Muscle layer of duodenum (tissue), 2 donors: ENCODE measurements around the gene PIM2.

Experiments used
- H3K27ac ChIP-seq: one replicate; pipeline ENCODE4 v1.7.0; 2013; ENCODE audit warnings: mild to moderate bottlenecking, low read length
- H3K27me3 ChIP-seq: one replicate; pipeline ENCODE4 v1.7.0; 2013; ENCODE audit warnings: low read depth, mild to moderate bottlenecking, control low read depth, low read length
- H3K36me3 ChIP-seq, 2 donors: one replicate each; pipeline ENCODE4 v1.7.0; 2013; ENCODE audit warnings: low read length in 2 of 2, control low read depth in 1 of 2, mild to moderate bottlenecking in 1 of 2; ENCODE audit not compliant: insufficient read depth in 2 of 2, control insufficient read depth in 1 of 2
- H3K4me1 ChIP-seq, 2 donors: one replicate each; pipeline ENCODE4 v1.7.0; 2013; ENCODE audit warnings: low read length in 2 of 2, mild to moderate bottlenecking in 2 of 2, control low read depth in 1 of 2, moderate library complexity in 1 of 2; ENCODE audit not compliant: insufficient read depth in 2 of 2, control insufficient read depth in 1 of 2
- H3K4me3 ChIP-seq, 2 donors: one replicate each; pipeline ENCODE4 v1.7.0; 2013; ENCODE audit warnings: low read length in 2 of 2, low read depth in 1 of 2, mild to moderate bottlenecking in 1 of 2
- H3K9me3 ChIP-seq, 2 donors: one replicate each; pipeline ENCODE4 v1.7.0; 2013; ENCODE audit warnings: low read length in 2 of 2, control low read depth in 1 of 2, mild to moderate bottlenecking in 1 of 2; ENCODE audit not compliant: control insufficient read depth in 1 of 2
- donor health status: healthy.

The PIM2 gene

DNA sequence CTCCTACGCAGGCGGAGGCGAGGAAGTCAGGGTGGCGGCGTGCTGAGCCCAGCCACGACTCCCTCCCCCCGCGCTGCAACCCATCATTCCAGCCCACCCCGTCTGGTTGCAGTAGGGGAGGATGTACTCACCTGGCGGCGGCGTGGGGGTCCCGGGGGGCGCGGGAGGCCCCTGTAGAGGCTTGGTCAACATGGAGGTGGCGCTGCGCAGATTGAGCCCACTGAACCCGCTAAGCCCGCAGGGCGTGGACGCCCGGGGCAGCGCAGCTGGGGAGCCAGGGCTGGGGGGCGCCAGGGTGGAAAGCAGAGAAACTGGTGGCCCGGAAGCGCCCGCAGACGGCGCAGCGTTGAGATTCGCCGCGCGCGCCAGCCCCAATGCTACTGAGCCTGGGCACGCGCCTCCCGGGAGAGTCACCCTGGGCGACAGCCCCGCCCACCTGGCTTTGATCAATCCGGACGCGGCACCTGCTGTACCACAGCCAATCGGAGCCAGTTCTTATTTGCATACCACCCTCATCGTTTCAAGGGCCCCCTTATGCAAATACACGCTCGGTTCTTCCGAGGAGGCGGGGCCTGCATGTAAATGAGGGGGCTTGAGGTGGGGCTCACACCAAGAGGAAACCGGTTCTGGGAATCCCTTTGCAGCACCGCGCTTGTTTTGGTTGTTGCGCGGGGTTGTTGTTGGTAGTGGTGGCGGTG, at the start of gene PIM2:
Gene PIM2, minus strand, starts transcription at position 382 of the 698 bp plus-strand sequence. Its CDS starts 190 bp downstream, at position 192.
- H3K27me3 ChIP-seq = no peaks in the 10 kb centered on the region
- peaks cover 0 to 8% of the 10 kb centered on the region in 2 donors for H3K4me1 ChIP-seq
- H3K9me3 ChIP-seq = no peaks in the 10 kb centered on the region
- peak within 1 kb of the TSS; percentile 48 to 66 for H3K4me3 ChIP-seq
- H3K27ac ChIP-seq = peak within 1 kb of the TSS; percentile 45
- peaks cover 12 to 23% of the 10 kb centered on the region in 2 donors for H3K36me3 ChIP-seq

DNA sequence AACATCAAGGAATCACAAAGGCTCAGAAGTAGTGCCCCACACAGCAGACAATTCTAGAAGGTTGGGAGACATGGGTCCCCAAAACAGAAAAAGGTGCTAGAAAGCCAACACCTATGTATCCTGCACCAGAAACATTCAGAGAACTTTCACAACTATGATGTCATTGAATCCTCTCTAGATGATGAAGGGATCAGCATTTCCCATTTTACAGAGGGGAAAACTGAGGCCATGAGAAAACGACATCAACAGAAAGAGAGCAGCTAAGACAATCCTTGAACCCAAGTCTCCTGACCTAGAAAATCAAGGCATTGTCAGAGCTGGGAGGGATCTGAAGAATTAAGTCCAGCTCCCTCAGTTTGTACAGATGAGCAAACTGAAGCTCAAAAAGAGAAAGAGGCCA, 49.6 kb upstream of the PIM2 start:
- H3K27me3 ChIP-seq = no peaks in the 10 kb centered on the region
- no peak overlapping the region for H3K4me3 ChIP-seq
- H3K27ac ChIP-seq = no peak overlapping the region
- H3K36me3 ChIP-seq = no peaks in the 10 kb centered on the region
- H3K9me3 ChIP-seq = no peaks in the 10 kb centered on the region
- H3K4me1 ChIP-seq = peaks cover 0 to 5% of the 10 kb centered on the region in 2 donors

DNA sequence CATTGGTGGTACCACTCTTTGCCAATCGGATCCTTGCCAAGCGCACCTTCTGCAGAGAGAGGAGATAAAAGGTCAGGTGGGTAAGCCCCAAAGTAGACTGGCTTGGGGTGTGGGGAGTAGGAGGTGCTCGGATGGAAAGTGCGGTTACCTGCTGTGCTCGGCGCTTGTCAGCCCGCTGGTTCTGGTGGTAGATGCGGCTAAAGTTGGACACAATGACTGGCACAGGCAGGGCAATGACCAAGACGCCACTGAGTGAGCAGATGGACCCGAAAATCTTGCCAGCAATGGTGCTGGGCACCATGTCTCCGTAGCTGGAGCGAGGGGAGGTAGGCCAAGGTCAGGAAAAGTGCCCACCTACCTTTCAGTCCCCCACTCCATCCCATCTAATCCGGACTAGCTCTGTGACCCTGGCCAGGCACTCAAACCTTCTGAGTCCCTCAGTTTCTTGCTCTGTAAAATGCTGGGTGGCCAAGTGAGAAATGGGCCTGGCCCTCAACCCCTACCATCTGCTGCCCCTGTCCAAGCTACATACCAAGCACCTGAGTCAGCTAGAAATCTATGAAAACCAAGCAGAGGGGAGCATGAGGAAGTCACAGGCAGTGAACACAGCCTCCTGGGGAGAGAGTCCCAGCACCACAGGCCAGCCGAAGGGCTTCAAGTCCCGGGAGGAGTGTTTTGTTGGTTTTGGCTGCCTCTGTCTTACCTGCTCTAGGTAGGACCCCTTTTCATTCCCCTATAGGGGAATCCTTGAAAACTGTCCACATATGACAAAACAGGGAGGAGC, 48.2 kb upstream of the PIM2 start:
- Histone ChIP-seq H3K27me3 (no peaks in the 10 kb centered on the region), H3K9me3 (no peaks in the 10 kb centered on the region), H3K36me3 (no peaks in the 10 kb centered on the region), H3K4me3 (no peak overlapping the region), H3K27ac (no peak overlapping the region), H3K4me1 (peaks cover 0 to 5% of the 10 kb centered on the region in 2 donors)

DNA sequence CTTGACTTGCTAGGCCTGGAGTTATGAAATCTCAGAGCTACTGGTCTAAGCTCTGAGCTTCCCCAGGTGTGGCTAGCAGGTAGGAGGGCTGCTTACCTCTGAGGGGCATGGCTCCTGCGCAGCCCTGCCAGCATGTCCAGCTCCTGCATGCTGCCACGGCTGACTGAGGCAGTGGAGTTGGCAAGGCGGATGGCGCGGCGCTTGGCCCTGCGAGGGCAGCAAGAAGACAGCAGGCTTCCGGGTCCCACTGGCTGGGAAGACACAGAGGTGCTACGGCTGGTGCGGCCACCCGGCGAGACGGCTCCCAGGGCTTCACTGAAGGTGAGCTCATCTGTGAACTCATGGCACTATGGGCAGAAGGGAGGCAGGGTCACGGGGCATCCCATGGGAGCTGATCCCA, 47.1 kb upstream of the PIM2 start:
- no peak overlapping the region for H3K4me3 ChIP-seq
- H3K4me1 ChIP-seq = no peaks in the 10 kb centered on the region
- no peak overlapping the region for H3K27ac ChIP-seq
- H3K36me3 ChIP-seq = no peaks in the 10 kb centered on the region
- H3K9me3 ChIP-seq = no peaks in the 10 kb centered on the region
- H3K27me3 ChIP-seq = no peaks in the 10 kb centered on the region

DNA sequence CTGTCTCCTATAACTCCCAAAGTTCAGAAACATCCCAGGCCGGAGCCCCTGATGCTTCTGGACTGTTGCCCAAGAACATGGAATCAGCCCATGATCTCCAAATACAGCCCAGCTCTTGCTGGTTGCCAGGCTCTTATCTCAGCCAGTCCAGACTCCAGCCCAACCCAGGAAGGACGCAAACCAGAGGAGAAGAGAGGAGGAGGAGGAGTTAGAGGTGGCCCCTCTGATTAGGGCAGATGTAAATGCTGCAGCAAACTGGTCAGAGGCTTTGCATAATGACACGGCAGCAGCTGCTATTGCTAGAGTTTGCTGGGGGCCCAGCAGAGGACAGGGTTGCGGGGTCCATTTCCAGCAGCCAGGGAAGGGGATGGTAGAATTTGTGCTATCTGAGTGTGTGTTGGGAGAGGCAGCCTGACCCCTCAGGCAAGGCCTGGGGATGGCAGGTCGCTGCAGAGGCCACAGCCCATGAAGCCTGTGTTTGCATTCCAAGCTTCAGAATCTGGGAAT, 42.8 kb upstream of the PIM2 start:
- H3K9me3 ChIP-seq = no peaks in the 10 kb centered on the region
- H3K27me3 ChIP-seq = no peaks in the 10 kb centered on the region
- H3K36me3 ChIP-seq = peaks cover 0 to 4% of the 10 kb centered on the region in 2 donors
- H3K4me3 ChIP-seq = no peak overlapping the region
- no peak overlapping the region for H3K27ac ChIP-seq
- H3K4me1 ChIP-seq = peaks cover 0 to 4% of the 10 kb centered on the region in 2 donors

DNA sequence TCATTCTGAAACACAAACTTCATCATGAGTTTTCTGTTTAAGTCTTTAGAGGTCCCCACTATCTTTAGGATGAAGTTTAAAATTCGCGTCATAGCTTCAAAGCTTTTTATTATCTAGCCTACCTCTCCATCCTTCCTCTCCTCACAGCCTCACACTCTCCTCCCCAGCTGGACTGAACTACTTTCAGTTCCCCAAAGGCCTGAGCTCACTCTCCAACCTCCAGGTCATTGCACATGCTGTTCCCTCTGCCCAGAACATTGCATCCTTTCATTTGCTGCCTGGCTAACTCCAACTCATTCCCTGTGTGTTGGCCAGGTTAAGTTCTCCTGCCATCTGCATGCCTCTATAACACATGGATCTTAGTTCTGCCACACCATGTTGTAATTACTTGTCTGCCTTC, 41.5 kb upstream of the PIM2 start:
- H3K27me3 ChIP-seq = no peaks in the 10 kb centered on the region
- no peak overlapping the region for H3K27ac ChIP-seq
- H3K4me1 ChIP-seq = peaks cover 0 to 17% of the 10 kb centered on the region in 2 donors
- no peak overlapping the region for H3K4me3 ChIP-seq
- H3K9me3 ChIP-seq = no peaks in the 10 kb centered on the region
- peaks cover 4 to 6% of the 10 kb centered on the region in 2 donors for H3K36me3 ChIP-seq

DNA sequence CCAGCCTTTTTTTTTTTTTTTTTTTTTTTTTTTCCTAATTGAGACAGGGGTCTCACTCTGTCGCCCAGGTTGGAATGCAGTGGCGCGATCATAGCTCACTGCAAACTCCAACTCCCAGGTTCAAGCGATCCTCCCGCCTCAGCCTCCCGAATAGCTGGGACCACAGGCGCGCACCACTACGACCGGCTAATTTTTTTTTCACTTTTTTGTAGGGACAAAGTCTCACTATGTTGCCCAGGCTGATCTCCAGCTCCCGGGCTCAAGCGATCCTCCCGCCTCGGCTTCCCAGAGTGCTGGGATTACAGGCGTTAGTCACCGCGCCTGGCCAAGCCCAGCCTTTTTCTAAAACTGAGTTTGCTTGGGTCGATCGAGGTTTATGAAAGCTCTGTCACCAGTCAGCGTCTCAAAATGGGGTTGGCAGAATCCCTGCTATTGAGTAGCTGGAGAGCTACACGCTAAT, 39.8 kb upstream of the PIM2 start:
- Histone ChIP-seq H3K4me3 (peak overlapping the region; percentile 42 to 53), H3K4me1 (peaks cover 0 to 33% of the 10 kb centered on the region in 2 donors), H3K27me3 (no peaks in the 10 kb centered on the region), H3K9me3 (no peaks in the 10 kb centered on the region), H3K36me3 (peaks cover 4 to 9% of the 10 kb centered on the region in 2 donors), H3K27ac (peak overlapping the region; percentile 91)

DNA sequence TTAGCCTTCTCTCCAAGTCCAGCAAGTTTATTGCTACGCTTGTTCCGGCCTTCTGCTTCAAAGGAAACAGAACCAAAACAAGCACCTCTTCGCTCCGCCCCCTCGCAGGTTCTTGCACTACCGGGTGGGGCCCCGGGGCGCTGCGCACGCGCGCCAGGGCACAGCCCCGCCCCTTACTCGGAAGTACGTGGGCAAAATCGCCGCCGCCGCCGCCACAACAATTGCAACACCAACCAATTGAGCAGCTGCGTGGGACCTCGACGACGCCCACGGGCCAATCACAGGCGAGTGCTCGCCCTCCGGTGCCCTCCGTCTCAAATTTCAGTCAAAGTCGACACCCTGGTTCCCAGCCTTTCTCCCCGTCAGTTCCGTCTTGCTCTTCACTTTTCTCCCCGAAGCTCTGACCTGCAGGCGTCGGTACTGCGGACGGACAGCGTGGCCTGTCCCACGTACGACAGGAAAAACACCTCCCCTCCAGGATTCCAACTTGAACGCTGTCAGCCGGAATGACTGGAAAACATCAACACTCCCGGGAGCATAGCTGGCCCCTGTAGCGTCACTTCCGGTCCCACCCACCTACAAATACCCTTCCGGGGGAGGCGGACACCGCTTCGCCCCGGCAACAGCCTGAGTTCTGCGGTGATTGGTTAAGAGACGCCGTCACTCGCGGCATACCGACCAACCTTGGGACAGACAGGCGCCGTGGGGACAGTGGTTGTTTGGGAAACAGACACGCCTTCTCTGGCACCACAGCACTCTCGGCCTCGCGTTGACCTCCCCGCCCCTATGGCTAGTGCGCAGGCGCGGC, 39.2 kb upstream of the PIM2 start:
- Histone ChIP-seq H3K4me1 (peaks cover 0 to 40% of the 10 kb centered on the region in 2 donors), H3K4me3 (peak overlapping the region; percentile 53 to 60), H3K9me3 (no peaks in the 10 kb centered on the region), H3K27ac (peak overlapping the region; percentile 94), H3K27me3 (no peaks in the 10 kb centered on the region), H3K36me3 (peaks cover 4 to 9% of the 10 kb centered on the region in 2 donors)

DNA sequence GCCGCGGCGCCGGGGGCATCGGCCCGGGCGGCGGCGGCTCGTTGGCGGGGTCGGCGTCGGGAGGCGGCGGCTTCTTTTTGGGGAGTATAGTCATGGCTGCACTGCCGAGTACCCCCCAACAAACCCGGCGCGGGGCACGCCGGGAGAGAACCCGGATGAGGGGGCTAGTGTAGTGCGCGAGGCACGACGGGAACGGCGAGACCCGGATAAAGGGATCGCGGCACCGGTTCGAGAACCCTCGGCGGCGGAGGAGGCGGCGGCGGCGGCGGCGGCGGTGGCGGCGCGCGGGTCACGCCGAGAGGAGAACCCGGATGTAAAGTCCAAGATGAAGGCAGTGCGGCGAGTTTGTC, 38.6 kb upstream of the PIM2 start, which contains the start of gene OTUD5:
Gene OTUD5, minus strand, starts transcription at position 131 of the 350 bp plus-strand sequence. Its CDS starts 37 bp downstream, at position 94.
- Histone ChIP-seq H3K4me1 (peaks cover 0 to 45% of the 10 kb centered on the region in 2 donors), H3K27ac (peak within 1 kb of the TSS; percentile 94), H3K36me3 (peaks cover 4 to 9% of the 10 kb centered on the region in 2 donors), H3K4me3 (peak within 1 kb of the TSS; percentile 62 to 75), H3K27me3 (no peaks in the 10 kb centered on the region), H3K9me3 (no peaks in the 10 kb centered on the region)

DNA sequence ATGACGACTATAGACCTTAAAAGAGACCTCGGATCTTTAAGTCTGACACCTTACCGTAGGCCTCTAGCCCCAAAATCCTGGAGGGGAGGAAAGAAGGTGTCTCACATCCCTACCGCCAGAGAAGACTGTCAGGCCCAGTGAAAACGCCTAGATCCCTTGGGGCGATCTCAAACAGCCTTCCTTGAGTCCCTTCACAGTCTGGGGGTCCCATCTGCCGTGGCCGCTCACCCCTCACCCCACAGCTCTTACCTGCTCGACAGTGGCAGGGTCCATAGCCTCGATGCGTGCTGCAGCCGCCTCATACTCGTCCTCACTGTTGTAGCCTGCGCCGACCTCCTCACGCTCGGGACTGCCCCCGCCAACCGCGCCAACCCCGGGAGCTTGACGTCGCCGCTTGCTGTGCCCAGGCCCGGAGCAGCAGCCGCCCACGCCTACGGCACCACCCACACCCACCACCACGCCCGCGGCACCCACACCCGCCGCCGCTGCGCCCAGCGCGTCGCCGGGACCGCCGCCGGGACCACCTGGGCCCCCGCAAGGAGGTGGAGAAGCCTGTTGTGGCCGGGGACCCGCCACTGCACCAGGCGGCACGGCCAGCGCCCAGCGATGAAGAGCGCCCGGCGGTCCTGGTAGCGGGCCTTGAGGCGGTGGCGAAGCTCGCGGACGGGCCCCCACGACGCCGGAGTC, 38.0 kb upstream of the PIM2 start:
- H3K27me3 ChIP-seq = no peaks in the 10 kb centered on the region
- H3K27ac ChIP-seq = peak overlapping the region; percentile 75
- peaks cover 4 to 9% of the 10 kb centered on the region in 2 donors for H3K36me3 ChIP-seq
- peak overlapping the region; percentile 62 to 75 for H3K4me3 ChIP-seq
- H3K9me3 ChIP-seq = no peaks in the 10 kb centered on the region
- peaks cover 0 to 48% of the 10 kb centered on the region in 2 donors for H3K4me1 ChIP-seq
